Uterus (tissue), 2 donors: ENCODE results near the gene LRIG1.

Experiments used
- POLR2A ChIP-seq, 2 donors: fragments of 450-650 bp; IDR thresholded peaks; one replicate each; pipeline ENCODE4 v1.6.1; 2016; ENCODE audit warnings: antibody characterized with exemption in 2 of 2, mild to moderate bottlenecking in 1 of 2, moderate library complexity in 1 of 2
- TF ChIP-seq, protein P1 (sequence below), 4 experiments: fragments of 200-600 bp in 2 of 4; fragments of 450-650 bp in 2 of 4; sonication (generic) in 2 of 4; IDR thresholded peaks; one replicate each; pipeline ENCODE4 v1.5.1; 2016 to 2019; ENCODE audit warnings: antibody characterized with exemption in 4 of 4, mild to moderate bottlenecking in 2 of 4, moderate library complexity in 1 of 4

DNA sequence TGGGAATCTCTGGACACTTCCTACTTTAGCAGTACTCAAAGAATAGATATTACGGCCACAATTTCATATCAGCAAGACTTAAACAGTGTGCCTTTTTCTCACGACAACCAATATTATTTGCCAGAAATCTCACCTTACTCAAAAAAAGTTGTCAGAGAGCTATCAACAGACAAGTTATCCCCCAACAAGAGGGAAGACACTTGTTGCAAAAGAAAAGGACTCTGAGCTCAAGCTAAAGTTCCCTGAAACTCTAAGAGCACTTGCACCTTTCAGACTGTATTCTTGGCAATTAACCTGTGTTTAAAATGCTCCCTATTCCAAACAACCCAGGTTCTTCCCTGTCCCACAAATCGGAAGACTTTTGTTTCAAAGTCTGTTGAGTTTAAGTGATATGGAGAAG lies 4.5 kb downstream of the LRIG1 start:
- TF ChIP-seq, protein P1, sequence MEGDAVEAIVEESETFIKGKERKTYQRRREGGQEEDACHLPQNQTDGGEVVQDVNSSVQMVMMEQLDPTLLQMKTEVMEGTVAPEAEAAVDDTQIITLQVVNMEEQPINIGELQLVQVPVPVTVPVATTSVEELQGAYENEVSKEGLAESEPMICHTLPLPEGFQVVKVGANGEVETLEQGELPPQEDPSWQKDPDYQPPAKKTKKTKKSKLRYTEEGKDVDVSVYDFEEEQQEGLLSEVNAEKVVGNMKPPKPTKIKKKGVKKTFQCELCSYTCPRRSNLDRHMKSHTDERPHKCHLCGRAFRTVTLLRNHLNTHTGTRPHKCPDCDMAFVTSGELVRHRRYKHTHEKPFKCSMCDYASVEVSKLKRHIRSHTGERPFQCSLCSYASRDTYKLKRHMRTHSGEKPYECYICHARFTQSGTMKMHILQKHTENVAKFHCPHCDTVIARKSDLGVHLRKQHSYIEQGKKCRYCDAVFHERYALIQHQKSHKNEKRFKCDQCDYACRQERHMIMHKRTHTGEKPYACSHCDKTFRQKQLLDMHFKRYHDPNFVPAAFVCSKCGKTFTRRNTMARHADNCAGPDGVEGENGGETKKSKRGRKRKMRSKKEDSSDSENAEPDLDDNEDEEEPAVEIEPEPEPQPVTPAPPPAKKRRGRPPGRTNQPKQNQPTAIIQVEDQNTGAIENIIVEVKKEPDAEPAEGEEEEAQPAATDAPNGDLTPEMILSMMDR (IDR thresholded peaks at IDR 0.05), result no peak
- no peak for TF ChIP-seq POLR2A (IDR thresholded peaks at IDR 0.05)
